ENCODE measurements around the gene NFE2L1. TPM values are rescaled to one million over a fixed set of nuclear protein-coding genes. Genes with fewer than 3 reads are reported as not detected.
"Not testable (repeated sequence)": the region's sequence is repeated elsewhere in the genome, so short reads cannot be mapped to it uniquely, and the experiment has no call there.

Gene NFE2L1
- total RNA-seq, 1 donor from 2014 or later: 93.4 TPM

DNA sequence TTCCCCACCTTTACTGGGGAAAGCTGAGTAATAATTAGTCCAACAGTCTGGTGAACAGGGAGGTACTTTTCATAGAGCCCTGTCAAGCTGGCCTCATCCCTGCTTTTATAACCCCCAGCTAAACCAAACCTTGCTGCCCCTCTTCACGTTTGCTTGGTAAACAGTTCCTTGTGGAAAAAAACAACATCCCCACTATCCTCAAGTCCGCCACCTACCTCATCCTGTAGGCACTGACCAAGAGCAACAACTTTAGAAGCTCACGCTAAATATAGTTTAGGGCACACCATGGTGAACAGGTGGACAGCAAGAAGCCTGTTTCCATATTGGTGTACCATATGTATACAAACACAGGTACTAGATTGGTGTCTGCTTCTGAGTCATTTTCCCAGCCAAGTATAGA, 16.5 kb downstream of the NFE2L1 start:
- Histone ChIP-seq H3K27ac (ENCODE audit: low read depth, low read length) (peak overlapping the region; percentile 83), H3K4me3 (ENCODE audit: low read length in 3 of 3) (no peak overlapping the region), H3K36me3 (ENCODE audit: control insufficient read depth in 3 of 3, insufficient read depth in 3 of 3, low read length in 3 of 3) (peaks cover 34 to 52% (median 42%) of the 10 kb centered on the region in 3 donors), H3K9me3 (ENCODE audit: control insufficient read depth in 3 of 3, low read length in 3 of 3) (no peaks in the 10 kb centered on the region), H3K27me3 (ENCODE audit: control insufficient read depth in 3 of 3, insufficient read depth in 3 of 3, low read length in 3 of 3) (no peaks in the 10 kb centered on the region), H3K9ac (ENCODE audit: low read depth in 1 of 3, low read length in 3 of 3) (no peak overlapping the region), H3K4me1 (ENCODE audit: control insufficient read depth in 3 of 3, insufficient read depth in 3 of 3, low read length in 3 of 3) (peaks cover 34 to 76% (median 44%) of the 10 kb centered on the region in 3 donors)

DNA sequence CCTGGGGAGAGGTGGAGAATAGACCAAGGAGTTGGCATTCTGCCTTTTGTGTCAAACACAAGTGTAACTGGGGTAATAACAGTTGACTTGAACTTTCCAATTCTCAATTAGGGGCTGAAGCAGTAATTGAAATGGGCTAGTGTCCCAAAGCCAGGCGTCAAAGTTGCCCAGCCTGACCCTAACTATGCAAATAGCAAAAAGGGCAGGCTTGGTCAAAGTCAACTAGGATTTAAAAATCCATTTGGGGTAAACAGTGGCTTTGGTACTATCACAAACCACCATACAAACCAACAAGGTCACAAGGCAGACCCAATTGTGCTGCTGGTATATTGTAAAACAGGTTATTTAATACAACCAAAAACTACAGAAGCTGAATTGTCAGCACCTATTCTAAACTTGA, 18.0 kb downstream of the NFE2L1 start:
- H3K4me1 ChIP-seq (ENCODE audit: control insufficient read depth in 3 of 3, insufficient read depth in 3 of 3, low read length in 3 of 3): peaks cover 25 to 63% (median 33%) of the 10 kb centered on the region in 3 donors
- no peaks in the 10 kb centered on the region for H3K27me3 ChIP-seq (ENCODE audit: control insufficient read depth in 3 of 3, insufficient read depth in 3 of 3, low read length in 3 of 3)
- H3K9ac ChIP-seq (ENCODE audit: low read depth in 1 of 3, low read length in 3 of 3): peak overlapping the region in 2 of 3 donors; percentile 20 to 35
- H3K9me3 ChIP-seq (ENCODE audit: control insufficient read depth in 3 of 3, low read length in 3 of 3): no peaks in the 10 kb centered on the region
- H3K27ac ChIP-seq (ENCODE audit: low read depth, low read length): peak overlapping the region; percentile 83
- H3K36me3 ChIP-seq (ENCODE audit: control insufficient read depth in 3 of 3, insufficient read depth in 3 of 3, low read length in 3 of 3): peaks cover 23 to 41% (median 33%) of the 10 kb centered on the region in 3 donors
- peak overlapping the region in 1 of 3 donors; percentile 21 for H3K4me3 ChIP-seq (ENCODE audit: low read length in 3 of 3)

DNA sequence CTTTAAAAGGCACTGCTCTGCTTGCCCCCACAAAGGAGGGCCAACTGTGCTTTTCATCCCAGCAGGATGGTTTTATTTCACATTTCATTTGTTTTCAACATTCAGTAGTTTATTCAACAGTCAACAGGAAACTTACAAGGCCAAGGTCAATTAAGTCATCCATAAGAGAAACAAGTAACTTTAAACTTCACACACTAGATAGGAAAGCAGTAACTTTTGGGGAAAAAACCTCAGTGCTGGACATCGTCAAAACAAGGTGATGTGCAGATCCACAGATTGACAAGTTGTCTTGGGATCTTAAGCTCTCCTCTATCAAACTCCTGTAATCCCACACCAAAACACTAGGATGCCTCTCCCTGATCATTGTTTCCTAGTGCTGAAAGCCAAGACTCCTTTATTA, 18.5 kb downstream of the NFE2L1 start:
- peaks cover 19 to 37% (median 37%) of the 10 kb centered on the region in 3 donors for H3K36me3 ChIP-seq (ENCODE audit: control insufficient read depth in 3 of 3, insufficient read depth in 3 of 3, low read length in 3 of 3)
- peaks cover 25 to 59% (median 30%) of the 10 kb centered on the region in 3 donors for H3K4me1 ChIP-seq (ENCODE audit: control insufficient read depth in 3 of 3, insufficient read depth in 3 of 3, low read length in 3 of 3)
- H3K27me3 ChIP-seq (ENCODE audit: control insufficient read depth in 3 of 3, insufficient read depth in 3 of 3, low read length in 3 of 3): no peaks in the 10 kb centered on the region
- H3K27ac ChIP-seq (ENCODE audit: low read depth, low read length): peak overlapping the region; percentile 83
- H3K9me3 ChIP-seq (ENCODE audit: control insufficient read depth in 3 of 3, low read length in 3 of 3): no peaks in the 10 kb centered on the region
- peak overlapping the region in 2 of 3 donors; percentile 20 to 35 for H3K9ac ChIP-seq (ENCODE audit: low read depth in 1 of 3, low read length in 3 of 3)
- H3K4me3 ChIP-seq (ENCODE audit: low read length in 3 of 3): no peak overlapping the region

DNA sequence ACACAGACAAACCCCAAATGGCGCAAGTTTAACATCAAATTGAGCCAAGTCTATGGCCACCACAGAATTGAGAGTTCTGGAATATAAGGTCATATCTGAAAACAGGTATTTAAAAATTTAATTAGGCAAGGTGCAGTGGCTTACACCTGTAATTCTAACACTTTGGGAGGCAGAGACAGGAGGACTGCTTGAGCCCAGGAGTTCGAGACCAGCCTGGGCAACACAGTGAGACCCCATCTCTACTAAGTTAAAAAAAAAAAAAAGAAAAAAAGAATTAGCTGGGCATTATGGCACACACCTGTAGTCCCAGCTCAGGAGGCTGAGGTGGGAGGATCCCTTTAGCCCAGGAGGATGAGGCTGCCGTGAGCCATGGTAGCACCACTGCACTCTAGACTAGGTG, 19.1 kb downstream of the NFE2L1 start:
- H3K27ac ChIP-seq (ENCODE audit: low read depth, low read length): no peak overlapping the region

DNA sequence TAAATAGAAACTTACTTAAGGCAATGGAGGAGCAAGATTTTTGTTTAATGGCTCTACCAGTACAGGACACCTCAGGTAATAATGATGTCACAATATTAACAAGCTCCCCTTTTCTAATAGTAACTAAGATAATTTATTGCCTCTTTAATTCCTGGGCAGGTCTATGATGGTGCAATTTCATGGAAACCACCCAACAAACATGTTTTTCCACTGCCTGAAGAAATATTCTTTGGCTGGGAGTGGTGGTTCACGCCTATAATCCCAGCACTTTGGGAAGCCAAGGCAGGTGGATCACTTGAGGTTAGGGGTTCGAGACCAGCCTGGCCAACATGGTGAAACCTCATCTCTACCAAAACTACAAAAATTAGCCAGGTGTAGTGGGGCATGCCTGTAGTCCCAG, 19.6 kb downstream of the NFE2L1 start:
- H3K9me3 ChIP-seq (ENCODE audit: control insufficient read depth in 3 of 3, low read length in 3 of 3); H3K4me3 ChIP-seq (ENCODE audit: low read length in 3 of 3); H3K27me3 ChIP-seq (ENCODE audit: control insufficient read depth in 3 of 3, insufficient read depth in 3 of 3, low read length in 3 of 3); H3K27ac ChIP-seq (ENCODE audit: low read depth, low read length); H3K9ac ChIP-seq (ENCODE audit: low read depth in 1 of 3, low read length in 3 of 3): not testable (repeated sequence)
- Histone ChIP-seq H3K36me3 (ENCODE audit: control insufficient read depth in 3 of 3, insufficient read depth in 3 of 3, low read length in 3 of 3) (peaks cover 9 to 29% (median 26%) of the 10 kb centered on the region in 3 donors), H3K4me1 (ENCODE audit: control insufficient read depth in 3 of 3, insufficient read depth in 3 of 3, low read length in 3 of 3) (peaks cover 24 to 52% (median 25%) of the 10 kb centered on the region in 3 donors)

More for the DNA sequence above, 19.1 kb downstream of the NFE2L1 start:
- Histone ChIP-seq H3K36me3 (ENCODE audit: control insufficient read depth in 3 of 3, insufficient read depth in 3 of 3, low read length in 3 of 3) (peaks cover 13 to 31% (median 31%) of the 10 kb centered on the region in 3 donors), H3K9ac (ENCODE audit: low read depth in 1 of 3, low read length in 3 of 3) (no peak overlapping the region), H3K27me3 (ENCODE audit: control insufficient read depth in 3 of 3, insufficient read depth in 3 of 3, low read length in 3 of 3) (no peaks in the 10 kb centered on the region), H3K9me3 (ENCODE audit: control insufficient read depth in 3 of 3, low read length in 3 of 3) (no peaks in the 10 kb centered on the region), H3K4me1 (ENCODE audit: control insufficient read depth in 3 of 3, insufficient read depth in 3 of 3, low read length in 3 of 3) (peaks cover 25 to 53% (median 27%) of the 10 kb centered on the region in 3 donors), H3K4me3 (ENCODE audit: low read length in 3 of 3) (no peak overlapping the region)

DNA sequence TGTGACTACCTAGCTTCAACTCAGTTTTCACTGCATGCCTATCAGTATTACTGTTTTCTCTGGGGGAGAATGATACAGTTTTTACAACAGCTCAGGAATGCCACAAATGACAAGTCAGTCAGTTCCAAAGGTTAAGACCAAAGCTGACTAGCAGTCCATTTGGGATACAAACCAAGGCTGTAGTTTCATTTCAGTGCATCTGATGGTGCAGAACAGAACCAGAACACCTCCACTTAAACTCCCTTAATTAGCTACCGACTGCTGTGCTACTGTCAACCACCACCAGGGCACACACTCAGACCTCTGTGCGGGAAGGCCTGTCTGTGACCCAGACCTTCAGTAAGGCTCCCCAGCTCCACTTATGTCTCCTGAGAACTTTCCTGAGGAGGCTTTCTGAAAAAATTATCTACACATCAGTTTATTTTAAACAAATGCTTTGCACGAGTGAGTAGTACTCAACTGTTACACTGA, 20.4 kb downstream of the NFE2L1 start:
- H3K36me3 ChIP-seq (ENCODE audit: control insufficient read depth in 3 of 3, insufficient read depth in 3 of 3, low read length in 3 of 3): peaks cover 5 to 28% (median 22%) of the 10 kb centered on the region in 3 donors
- no peaks in the 10 kb centered on the region for H3K9me3 ChIP-seq (ENCODE audit: control insufficient read depth in 3 of 3, low read length in 3 of 3)
- H3K9ac ChIP-seq (ENCODE audit: low read depth in 1 of 3, low read length in 3 of 3): no peak overlapping the region
- no peak overlapping the region for H3K27ac ChIP-seq (ENCODE audit: low read depth, low read length)
- no peak overlapping the region for H3K4me3 ChIP-seq (ENCODE audit: low read length in 3 of 3)
- H3K4me1 ChIP-seq (ENCODE audit: control insufficient read depth in 3 of 3, insufficient read depth in 3 of 3, low read length in 3 of 3): peaks cover 21 to 48% (median 25%) of the 10 kb centered on the region in 3 donors
- H3K27me3 ChIP-seq (ENCODE audit: control insufficient read depth in 3 of 3, insufficient read depth in 3 of 3, low read length in 3 of 3): no peaks in the 10 kb centered on the region

DNA sequence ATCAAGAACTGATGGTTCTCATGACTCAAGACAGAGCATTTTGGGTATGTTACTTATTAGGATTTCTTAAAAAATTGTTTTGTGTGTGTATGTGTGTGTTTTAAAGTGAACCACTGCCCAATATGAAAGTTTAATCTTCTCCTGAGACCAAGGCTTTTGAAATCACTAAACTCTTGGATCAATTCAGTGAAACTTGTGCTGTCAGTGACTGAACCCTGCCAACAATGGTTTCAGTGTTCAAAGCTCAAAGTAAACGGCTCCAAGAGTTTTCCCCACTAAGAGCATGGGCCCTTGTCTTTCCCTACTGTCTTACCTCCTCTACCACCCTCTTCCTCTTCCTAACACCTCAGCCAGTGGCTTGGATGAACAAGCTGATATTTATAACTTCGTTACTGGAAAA, 22.0 kb downstream of the NFE2L1 start:
- Histone ChIP-seq H3K9me3 (ENCODE audit: control insufficient read depth in 3 of 3, low read length in 3 of 3) (no peaks in the 10 kb centered on the region), H3K36me3 (ENCODE audit: control insufficient read depth in 3 of 3, insufficient read depth in 3 of 3, low read length in 3 of 3) (peaks cover 5 to 28% (median 16%) of the 10 kb centered on the region in 3 donors), H3K4me1 (ENCODE audit: control insufficient read depth in 3 of 3, insufficient read depth in 3 of 3, low read length in 3 of 3) (peaks cover 12 to 42% (median 18%) of the 10 kb centered on the region in 3 donors), H3K9ac (ENCODE audit: low read depth in 1 of 3, low read length in 3 of 3) (no peak overlapping the region), H3K27me3 (ENCODE audit: control insufficient read depth in 3 of 3, insufficient read depth in 3 of 3, low read length in 3 of 3) (no peaks in the 10 kb centered on the region), H3K27ac (ENCODE audit: low read depth, low read length) (no peak overlapping the region), H3K4me3 (ENCODE audit: low read length in 3 of 3) (no peak overlapping the region)

DNA sequence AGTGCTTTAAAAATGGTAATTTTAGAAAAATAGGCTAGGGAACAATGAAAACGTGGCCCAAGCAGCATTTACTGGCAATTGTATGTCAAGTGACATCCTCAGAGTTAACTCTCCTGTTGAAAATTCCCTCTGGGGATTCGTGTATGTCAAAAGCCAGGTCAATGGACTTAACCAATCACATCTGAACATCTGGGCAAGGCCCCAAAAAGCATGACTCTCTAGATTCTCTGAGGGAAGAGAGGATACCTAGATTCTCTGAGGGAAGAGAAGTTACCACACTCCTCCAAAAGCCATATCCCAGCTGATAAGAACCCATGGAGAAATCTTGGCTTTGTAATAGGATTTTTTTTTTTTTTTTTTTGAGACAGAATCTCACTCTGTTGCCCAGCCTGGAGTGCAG, 23.5 kb downstream of the NFE2L1 start:
- Histone ChIP-seq H3K4me3 (ENCODE audit: low read length in 3 of 3) (no peak overlapping the region), H3K27me3 (ENCODE audit: control insufficient read depth in 3 of 3, insufficient read depth in 3 of 3, low read length in 3 of 3) (no peaks in the 10 kb centered on the region), H3K36me3 (ENCODE audit: control insufficient read depth in 3 of 3, insufficient read depth in 3 of 3, low read length in 3 of 3) (peaks cover 12 to 35% (median 23%) of the 10 kb centered on the region in 3 donors), H3K9ac (ENCODE audit: low read depth in 1 of 3, low read length in 3 of 3) (no peak overlapping the region), H3K4me1 (ENCODE audit: control insufficient read depth in 3 of 3, insufficient read depth in 3 of 3, low read length in 3 of 3) (peaks cover 5 to 28% (median 9%) of the 10 kb centered on the region in 3 donors), H3K27ac (ENCODE audit: low read depth, low read length) (no peak overlapping the region), H3K9me3 (ENCODE audit: control insufficient read depth in 3 of 3, low read length in 3 of 3) (no peaks in the 10 kb centered on the region)

DNA sequence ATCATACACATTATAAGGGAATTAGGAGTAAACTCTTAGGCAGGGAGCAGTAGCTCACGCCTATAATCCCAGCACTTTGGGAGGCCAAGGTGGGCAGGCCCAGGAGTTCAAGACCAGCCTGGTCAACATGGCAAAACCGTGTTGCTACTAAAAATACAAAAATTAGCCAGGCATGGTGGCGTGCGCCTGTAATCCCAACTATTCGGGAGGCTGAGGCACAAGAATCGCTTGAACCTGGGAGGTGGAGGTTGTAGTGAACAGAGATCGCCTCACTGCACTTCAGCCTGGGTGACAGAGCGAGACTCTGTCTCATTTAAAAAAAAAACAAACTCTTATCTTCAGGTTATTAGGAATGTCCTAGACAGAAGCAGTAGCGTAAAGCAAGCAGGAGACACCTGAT, 24.7 kb downstream of the NFE2L1 start:
- H3K4me1 ChIP-seq (ENCODE audit: control insufficient read depth in 3 of 3, insufficient read depth in 3 of 3, low read length in 3 of 3): peaks cover 5 to 20% (median 5%) of the 10 kb centered on the region in 3 donors
- H3K9me3 ChIP-seq (ENCODE audit: control insufficient read depth in 3 of 3, low read length in 3 of 3); H3K27ac ChIP-seq (ENCODE audit: low read depth, low read length); H3K27me3 ChIP-seq (ENCODE audit: control insufficient read depth in 3 of 3, insufficient read depth in 3 of 3, low read length in 3 of 3); H3K4me3 ChIP-seq (ENCODE audit: low read length in 3 of 3); H3K9ac ChIP-seq (ENCODE audit: low read depth in 1 of 3, low read length in 3 of 3): not testable (repeated sequence)
- peaks cover 13 to 30% (median 21%) of the 10 kb centered on the region in 3 donors for H3K36me3 ChIP-seq (ENCODE audit: control insufficient read depth in 3 of 3, insufficient read depth in 3 of 3, low read length in 3 of 3)

DNA sequence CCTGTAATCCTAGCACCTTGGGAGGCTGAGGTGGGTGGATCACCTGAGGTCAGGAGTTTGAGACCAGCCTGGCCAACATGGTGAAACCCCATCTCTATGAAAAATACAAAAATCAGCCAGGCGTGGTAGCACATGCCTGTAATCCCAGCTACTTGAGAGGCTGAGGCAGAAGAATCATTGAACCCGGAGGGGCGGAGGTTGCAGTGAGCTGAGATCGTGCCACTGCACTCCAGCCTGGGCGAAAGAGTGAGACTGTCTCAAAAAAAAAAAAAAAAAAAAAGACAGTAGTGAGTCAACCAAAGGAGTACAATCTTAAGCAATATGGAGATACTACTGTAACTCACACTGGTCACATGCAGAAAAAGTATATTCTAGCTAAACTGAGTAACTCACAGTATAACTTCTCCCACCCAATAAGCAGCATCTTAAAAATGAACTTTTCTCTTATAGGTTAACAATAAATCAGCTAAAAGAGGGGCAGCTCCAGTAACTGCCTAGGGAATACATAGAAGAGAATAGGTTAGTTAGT, 25.5 kb downstream of the NFE2L1 start:
- Histone ChIP-seq H3K36me3 (ENCODE audit: control insufficient read depth in 3 of 3, insufficient read depth in 3 of 3, low read length in 3 of 3) (peaks cover 10 to 28% (median 19%) of the 10 kb centered on the region in 3 donors), H3K4me1 (ENCODE audit: control insufficient read depth in 3 of 3, insufficient read depth in 3 of 3, low read length in 3 of 3) (peaks cover 5 to 12% (median 5%) of the 10 kb centered on the region in 3 donors), H3K27ac (ENCODE audit: low read depth, low read length) (peak overlapping the region; percentile 42)
- H3K9ac ChIP-seq (ENCODE audit: low read depth in 1 of 3, low read length in 3 of 3); H3K4me3 ChIP-seq (ENCODE audit: low read length in 3 of 3); H3K9me3 ChIP-seq (ENCODE audit: control insufficient read depth in 3 of 3, low read length in 3 of 3); H3K27me3 ChIP-seq (ENCODE audit: control insufficient read depth in 3 of 3, insufficient read depth in 3 of 3, low read length in 3 of 3): not testable (repeated sequence)
